H1 (cell line): ENCODE results near the gene PTPN5. TPM values are rescaled to one million over a fixed set of nuclear protein-coding genes. Genes with fewer than 3 reads are reported as not detected.

ENCODE experiments used
- BCL11A ChIP-seq, 2 experiments: IDR thresholded peaks; one replicate each; pipeline ENCODE4 v1.6.1; 2011; ENCODE audit warnings: low read depth in 2 of 2, low read length in 2 of 2, mild to moderate bottlenecking in 2 of 2
- E2F6 ChIP-seq: IDR thresholded peaks from 2 replicates; pipeline ENCODE4 v1.6.1; 2012; ENCODE audit warnings: inconsistent platforms
- JUN ChIP-seq: IDR thresholded peaks from 2 replicates; pipeline ENCODE4 v1.6.1; 2011; ENCODE audit warnings: low read depth, mild to moderate bottlenecking, improper control_type of control experiment, low read length
- SAP30 ChIP-seq: fragments of 300-600 bp; sonication (generic); IDR thresholded peaks from 2 replicates; pipeline ENCODE4 v1.7.1; 2012; ENCODE audit warnings: low read length, moderate library complexity, mild to moderate bottlenecking, inconsistent platforms; ENCODE audit not compliant: insufficient read depth, insufficient replicate concordance
- polyA plus RNA-seq, 7 experiments: library from polyadenylated mRNA; depleted of rRNA in 3 of 7; stranded (reverse) in 5 of 7; unstranded in 2 of 7; fragments of >200 nt in 5 of 7; fragments of 200-250 nt in 2 of 7; gene quantifications; 1 replicate in 5 of 7; 2 replicates in 1 of 7; 4 replicates in 1 of 7; pipeline versions ENCODE4 v1.2.1 to v1.2.3, GENCODE V29; 2011 to 2013; ENCODE audit warnings: missing spikeins in 2 of 7, mixed read lengths in 2 of 7
- total RNA-seq: library from RNA; stranded (reverse); fragmentation: NEBNext Ultra II Directional; extraction: Animal tissue kit (Norgen Biotek cat#: 25700); gene quantifications from 2 replicates; pipeline ENCODE4 v1.2.1, GENCODE V29; 2021

Gene PTPN5
- total and polyA plus RNA-seq, 2 of the 8 experiments (the other 6 are each of a cell fraction or from before 2014, with no cell fraction given): 8.4 to 12.9 TPM

GRCh38 chr11:18772211-18772610, 19.4 kb downstream of the PTPN5 start (continued):
- no peak for TF ChIP-seq SAP30
- TF ChIP-seq BCL11A (IDR thresholded peaks at IDR 0.05; ENCODE audit: low read depth in 2 of 2, low read length in 2 of 2): no peak
- no peak for TF ChIP-seq JUN
- no peak for TF ChIP-seq E2F6
